Mesodermal cell (in vitro differentiated cells): ENCODE data around the gene ATP11B.

Source experiments
- H3K27ac ChIP-seq: 2 replicates; pipeline ENCODE4 v1.7.0; 2013; ENCODE audit warnings: mild to moderate bottlenecking, low read depth, low read length, moderate library complexity; ENCODE audit not compliant: severe bottlenecking
- H3K36me3 ChIP-seq: 2 replicates; pipeline ENCODE4 v1.7.1; 2013; ENCODE audit warnings: mild to moderate bottlenecking, low read length, moderate library complexity; ENCODE audit not compliant: control insufficient read depth, insufficient read depth
- H3K4me1 ChIP-seq: one replicate; pipeline ENCODE4 v1.7.1; 2013; ENCODE audit warnings: mild to moderate bottlenecking, low read length; ENCODE audit not compliant: insufficient read depth, control insufficient read depth, poor library complexity, severe bottlenecking
- H3K4me3 ChIP-seq: 2 replicates; pipeline ENCODE4 v1.7.0; 2013; ENCODE audit warnings: low read length, control low read depth, mild to moderate bottlenecking; ENCODE audit not compliant: insufficient read depth, poor library complexity, severe bottlenecking; ENCODE audit errors: extremely low read depth
- H3K9me3 ChIP-seq: 2 replicates; pipeline ENCODE4 v1.7.1; 2013; ENCODE audit warnings: mild to moderate bottlenecking, low read length, moderate library complexity; ENCODE audit not compliant: control insufficient read depth
- WGBS, 2 experiments: methylation state at CpG; one replicate each; pipeline ENCODE4 v1.1.5; 2013; ENCODE audit warnings: missing lambda C conversion rate in 2 of 2; ENCODE audit not compliant: insufficient coverage in 2 of 2; 5-methylcytosine and 5-hydroxymethylcytosine counted together

Gene ATP11B

DNA sequence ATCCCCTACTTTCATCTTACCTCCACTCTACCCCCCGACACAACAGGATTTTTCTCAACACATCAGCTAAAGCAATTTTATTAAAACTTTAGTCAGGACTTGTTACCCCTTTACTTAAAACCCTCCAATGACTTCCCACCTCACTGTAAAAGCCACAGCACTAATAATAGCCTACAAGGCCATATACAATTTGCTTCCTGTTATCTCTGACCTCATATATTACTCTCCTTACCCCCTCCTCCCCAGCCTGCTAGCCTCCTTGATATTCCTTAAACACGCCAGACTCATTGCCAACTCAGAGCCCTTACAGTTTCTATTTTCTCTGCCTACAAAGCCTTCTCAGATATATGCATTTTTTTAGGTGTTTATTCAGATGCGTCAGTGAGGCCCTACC is 132.6 kb downstream of the ATP11B start:
- Histone ChIP-seq H3K36me3 (no peaks in the 10 kb centered on the region), H3K4me1 (peaks cover under 1% of the 10 kb centered on the region), H3K4me3 (no peak overlapping the region), H3K27ac (no peak overlapping the region), H3K9me3 (no peaks in the 10 kb centered on the region)
- WGBS, 2 experiments, result 93 to 100% methylated on average over 2 to 3 of the region's 3 CpGs

DNA sequence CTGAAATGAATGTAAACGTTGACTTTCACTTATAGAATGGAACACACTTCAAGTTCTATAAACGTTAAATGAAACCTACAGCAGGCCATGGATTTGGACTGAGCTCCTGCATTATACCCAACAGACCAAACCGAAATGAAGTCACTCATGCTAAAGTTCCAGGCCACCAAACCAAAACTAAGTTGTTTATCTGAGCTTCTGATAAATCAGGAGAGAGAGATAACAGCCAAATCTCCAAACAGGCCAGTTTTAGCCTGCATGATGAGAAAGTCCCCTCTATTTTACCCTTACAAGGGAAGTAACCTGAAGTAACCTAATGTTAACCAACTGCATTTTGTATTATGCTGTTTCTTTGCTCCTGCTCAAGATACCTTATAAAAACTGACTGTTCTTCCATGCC is 142.5 kb downstream of the ATP11B start:
- Histone ChIP-seq H3K4me1 (peaks cover 11% of the 10 kb centered on the region), H3K4me3 (no peak overlapping the region), H3K36me3 (peaks cover 3% of the 10 kb centered on the region), H3K9me3 (no peaks in the 10 kb centered on the region), H3K27ac (no peak overlapping the region)
- 67 to 80% methylated on average over 1 to 2 of the region's 3 CpGs for WGBS, 2 experiments

- WGBS, 2 experiments, result 73 to 89% methylated on average over 3 of the region's 4 CpGs
- Histone ChIP-seq H3K27ac (no peak overlapping the region), H3K36me3 (peaks cover 3% of the 10 kb centered on the region), H3K9me3 (no peaks in the 10 kb centered on the region), H3K4me1 (peaks cover 11% of the 10 kb centered on the region), H3K4me3 (no peak overlapping the region)
Measured at GRCh38 chr3:182936239-182936917, 143.1 kb downstream of the ATP11B start.

DNA sequence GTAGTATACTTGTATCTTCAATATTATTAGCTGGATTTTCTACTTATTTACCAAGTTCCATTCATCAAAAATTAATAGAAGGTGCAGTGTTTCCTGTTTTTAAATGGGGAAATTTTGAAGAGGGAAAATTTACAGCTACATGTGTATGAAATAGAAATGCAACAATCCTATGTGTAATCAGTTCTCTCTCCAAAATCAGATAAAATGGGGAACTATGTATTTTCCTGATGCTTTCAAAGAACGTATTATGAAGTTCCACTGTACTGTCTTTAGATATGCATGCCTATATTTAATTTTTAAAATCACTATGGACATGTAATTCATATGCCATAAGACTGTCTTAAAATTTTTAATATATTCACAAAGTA is 143.6 kb downstream of the ATP11B start:
- no peaks in the 10 kb centered on the region for H3K9me3 ChIP-seq
- no CpG with 5 or more reads among the region's 1 CpG for WGBS, 2 experiments
- H3K4me3 ChIP-seq, result no peak overlapping the region
- H3K27ac ChIP-seq, result no peak overlapping the region
- peaks cover 3% of the 10 kb centered on the region for H3K36me3 ChIP-seq
- H3K4me1 ChIP-seq, result peaks cover 11% of the 10 kb centered on the region

- no peak overlapping the region for H3K4me3 ChIP-seq
- WGBS, 2 experiments, result 40% methylated on average over 1 of the region's 3 CpGs; no CpG with 5 or more reads in 1 of the 2 experiments
- no peaks in the 10 kb centered on the region for H3K9me3 ChIP-seq
- no peak overlapping the region for H3K27ac ChIP-seq
- H3K36me3 ChIP-seq, result peaks cover 3% of the 10 kb centered on the region
- peaks cover 11% of the 10 kb centered on the region for H3K4me1 ChIP-seq
Measured at GRCh38 chr3:182937293-182938051, 144.2 kb downstream of the ATP11B start.

- Histone ChIP-seq H3K27ac (no peak overlapping the region), H3K4me1 (peaks cover 11% of the 10 kb centered on the region), H3K36me3 (peaks cover 10% of the 10 kb centered on the region), H3K9me3 (no peaks in the 10 kb centered on the region), H3K4me3 (no peak overlapping the region)
- WGBS, 2 experiments, result 88 to 100% methylated on average over 2 of the region's 4 CpGs
Measured at GRCh38 chr3:182940266-182940808, 147.0 kb downstream of the ATP11B start.

GRCh38 chr3:182941719-182942118 is 148.4 kb downstream of the ATP11B start:
- Histone ChIP-seq H3K4me3 (no peak overlapping the region), H3K4me1 (peaks cover 3% of the 10 kb centered on the region), H3K9me3 (no peaks in the 10 kb centered on the region), H3K36me3 (peaks cover 22% of the 10 kb centered on the region), H3K27ac (no peak overlapping the region)
- no CpG with 5 or more reads among the region's 3 CpGs for WGBS, 2 experiments

GRCh38 chr3:182947888-182948287 is 154.6 kb downstream of the ATP11B start:
- Histone ChIP-seq H3K27ac (no peak overlapping the region), H3K4me3 (no peak overlapping the region), H3K9me3 (no peaks in the 10 kb centered on the region), H3K36me3 (peaks cover 45% of the 10 kb centered on the region), H3K4me1 (no peaks in the 10 kb centered on the region)

- peaks cover 47% of the 10 kb centered on the region for H3K36me3 ChIP-seq
- H3K4me3 ChIP-seq, result no peak overlapping the region
- no peaks in the 10 kb centered on the region for H3K9me3 ChIP-seq
- H3K27ac ChIP-seq, result no peak overlapping the region
- no peaks in the 10 kb centered on the region for H3K4me1 ChIP-seq
- 88 to 100% methylated on average over 1 to 3 of the region's 5 CpGs for WGBS, 2 experiments
Measured at GRCh38 chr3:182948305-182948704, 155.0 kb downstream of the ATP11B start.

DNA sequence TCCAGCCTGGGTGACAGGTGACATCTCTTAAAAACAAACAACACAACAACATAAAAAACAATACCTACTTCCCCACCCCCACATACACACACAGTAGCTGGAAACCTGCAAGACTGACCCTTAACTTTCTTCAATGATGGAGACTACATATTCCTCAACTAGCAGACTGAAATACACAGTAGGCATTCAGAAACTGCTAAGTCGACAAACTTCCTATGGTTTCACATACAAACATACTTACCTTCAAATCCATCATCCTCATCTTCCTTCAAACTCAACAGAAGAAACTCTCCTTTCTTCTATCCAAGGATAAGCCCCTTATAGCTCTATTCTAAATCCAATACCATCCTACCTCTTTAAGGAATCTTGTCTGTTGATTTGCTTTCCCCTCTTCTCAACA is 156.4 kb downstream of the ATP11B start:
- Histone ChIP-seq H3K36me3 (peaks cover 45% of the 10 kb centered on the region), H3K27ac (no peak overlapping the region)
- WGBS, 2 experiments, result 100% methylated on average over 1 of the region's 1 CpG

More for the DNA sequence above, 156.4 kb downstream of the ATP11B start:
- no peaks in the 10 kb centered on the region for H3K9me3 ChIP-seq
- H3K4me1 ChIP-seq, result no peaks in the 10 kb centered on the region
- no peak overlapping the region for H3K4me3 ChIP-seq
